ENCODE data around the gene WDR64. TPM values are rescaled to one million over a fixed set of nuclear protein-coding genes. Genes with fewer than 3 reads are reported as not detected.
A peak's percentile ranks its signal among the peaks of the same experiment; 100 is the strongest.

The WDR64 gene
- total and polyA plus RNA-seq, 2 of the 4 experiments (the other 2 are of a cell fraction) = not detected

DNA sequence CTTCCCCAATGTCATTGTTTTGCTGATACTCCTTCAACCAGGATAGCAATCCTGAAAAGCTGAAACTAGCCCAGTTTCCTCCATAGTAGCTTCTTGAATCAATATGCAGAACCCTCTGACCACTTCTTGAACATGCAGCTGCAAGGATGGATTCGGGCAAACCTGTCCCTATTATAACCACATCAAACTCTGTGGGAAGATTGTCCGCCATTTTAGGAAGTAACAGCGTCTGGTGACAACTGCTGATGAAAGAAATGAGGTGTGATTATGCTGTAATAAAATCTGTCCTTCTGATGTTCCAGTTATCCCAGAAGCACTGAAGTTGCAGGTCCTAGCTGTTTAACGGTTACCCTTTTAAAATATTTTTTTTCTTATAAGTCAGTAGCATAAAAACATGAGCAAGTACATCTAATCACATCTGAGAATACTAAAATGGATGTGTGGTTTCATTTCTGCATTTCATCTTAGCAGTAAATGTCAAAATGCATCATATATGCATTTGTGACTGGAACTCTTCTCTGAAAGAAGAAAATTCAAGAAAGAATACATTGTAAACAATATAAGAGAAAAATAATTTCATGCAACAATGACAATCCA, 16.4 kb upstream of the WDR64 start:
- Histone ChIP-seq H3K18ac (ENCODE audit: low read depth, low read length) (peak overlapping the region; percentile 35; the same call in 1 of the 2 replicates), H2AK9ac (replicated peaks; ENCODE audit: low read depth, low read length, poor library complexity) (no peak overlapping the region), H3K4me2 (ENCODE audit: low read depth, low read length) (no peak overlapping the region), H2BK120ac (ENCODE audit: low read depth, low read length) (no peak overlapping the region), H3K4ac (ENCODE audit: low read depth, low read length) (no peak overlapping the region), H4K91ac (ENCODE audit: insufficient read depth, low read depth, low read length) (no peak overlapping the region), H3K14ac (replicated peaks; ENCODE audit: low read depth, low read length) (no peak overlapping the region), H2AFZ (replicated peaks; ENCODE audit: low read length, poor library complexity) (no peak overlapping the region), H3K23ac (ENCODE audit: low read depth, low read length) (no peak overlapping the region), H3K9me1 (ENCODE audit: insufficient read depth, low read length) (peaks cover 8% of the 10 kb centered on the region), H3K9ac (ENCODE audit: low read depth, low read length) (no peak overlapping the region), H3K9me3 (ENCODE audit: control insufficient read depth, insufficient read depth, low read length) (no peaks in the 10 kb centered on the region), H2BK20ac (ENCODE audit: low read depth, low read length) (no peak overlapping the region), H4K8ac (ENCODE audit: low read depth in 2 of 2, low read length in 2 of 2) (no peak overlapping the region), H3K79me1 (ENCODE audit: low read depth in 1 of 2, low read length in 2 of 2) (peaks cover 15 to 35% of the 10 kb centered on the region in 2 experiments), H4K20me1 (ENCODE audit: insufficient read depth, low read length) (0 out of 2 replicates have a peak, but pooled peaks cover 6% of the 10 kb centered on the region), H4K5ac (ENCODE audit: low read depth, low read length) (peak overlapping the region; percentile 29; the same call in 1 of the 2 replicates), H2AK5ac (ENCODE audit: low read depth, low read length) (no peak overlapping the region), H2BK5ac (ENCODE audit: low read depth, low read length, poor library complexity, severe bottlenecking) (peak overlapping the region; percentile 36), H3K56ac (ENCODE audit: extremely low read depth, insufficient read depth, low read length) (no peak overlapping the region), H3K36me3 (ENCODE audit: control insufficient read depth, insufficient read depth, low read length) (peaks cover 3% of the 10 kb centered on the region; the same call in 1 of the 2 replicates), H3K27ac (ENCODE audit: insufficient read depth, low read length) (no peak overlapping the region; the same call in 1 of the 2 replicates), H3K4me1 (ENCODE audit: control insufficient read depth, insufficient read depth, low read length) (peaks cover 12% of the 10 kb centered on the region), H2BK15ac (ENCODE audit: low read depth, low read length) (no peak overlapping the region), H3K27me3 (ENCODE audit: control insufficient read depth, insufficient read depth, low read length) (no peaks in the 10 kb centered on the region), H3K4me3 (ENCODE audit: insufficient read depth, low read depth, low read length) (no peak overlapping the region)
- POLR2A ChIA-PET (ENCODE audit: unreplicated experiment) = interaction anchor here (0.5 kb wide), 1 partner anchor 203 kb away, joined by 3 read pairs; no protein-coding TSS in a partner anchor
- ATAC-seq (ENCODE audit: low read depth) = no peak
- intact Hi-C loops (cut with micrococcal nuclease) = loop anchor here (2.0 kb wide), 2 partner anchors 23 to 199 kb away; no protein-coding TSS in a partner anchor
- no peak for TF ChIP-seq CEBPB (IDR thresholded peaks at IDR 0.05; ENCODE audit: low read depth, low read length)
- no peak for TF ChIP-seq BHLHE40 (IDR thresholded peaks at IDR 0.05; ENCODE audit: low read depth, low read length)
- TF ChIP-seq CHD1 (IDR thresholded peaks at IDR 0.05; ENCODE audit: low read depth, low read length) = no peak
- TF ChIP-seq, protein P1, sequence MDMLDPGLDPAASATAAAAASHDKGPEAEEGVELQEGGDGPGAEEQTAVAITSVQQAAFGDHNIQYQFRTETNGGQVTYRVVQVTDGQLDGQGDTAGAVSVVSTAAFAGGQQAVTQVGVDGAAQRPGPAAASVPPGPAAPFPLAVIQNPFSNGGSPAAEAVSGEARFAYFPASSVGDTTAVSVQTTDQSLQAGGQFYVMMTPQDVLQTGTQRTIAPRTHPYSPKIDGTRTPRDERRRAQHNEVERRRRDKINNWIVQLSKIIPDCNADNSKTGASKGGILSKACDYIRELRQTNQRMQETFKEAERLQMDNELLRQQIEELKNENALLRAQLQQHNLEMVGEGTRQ (IDR thresholded peaks at IDR 0.05; ENCODE audit: low read depth, low read length) = no peak
- no peak for TF ChIP-seq RFX5 (IDR thresholded peaks at IDR 0.05; ENCODE audit: low read depth, low read length)
- TF ChIP-seq RAD21 (IDR thresholded peaks at IDR 0.05; ENCODE audit: low read length) = no peak
- TF ChIP-seq, protein P2, sequence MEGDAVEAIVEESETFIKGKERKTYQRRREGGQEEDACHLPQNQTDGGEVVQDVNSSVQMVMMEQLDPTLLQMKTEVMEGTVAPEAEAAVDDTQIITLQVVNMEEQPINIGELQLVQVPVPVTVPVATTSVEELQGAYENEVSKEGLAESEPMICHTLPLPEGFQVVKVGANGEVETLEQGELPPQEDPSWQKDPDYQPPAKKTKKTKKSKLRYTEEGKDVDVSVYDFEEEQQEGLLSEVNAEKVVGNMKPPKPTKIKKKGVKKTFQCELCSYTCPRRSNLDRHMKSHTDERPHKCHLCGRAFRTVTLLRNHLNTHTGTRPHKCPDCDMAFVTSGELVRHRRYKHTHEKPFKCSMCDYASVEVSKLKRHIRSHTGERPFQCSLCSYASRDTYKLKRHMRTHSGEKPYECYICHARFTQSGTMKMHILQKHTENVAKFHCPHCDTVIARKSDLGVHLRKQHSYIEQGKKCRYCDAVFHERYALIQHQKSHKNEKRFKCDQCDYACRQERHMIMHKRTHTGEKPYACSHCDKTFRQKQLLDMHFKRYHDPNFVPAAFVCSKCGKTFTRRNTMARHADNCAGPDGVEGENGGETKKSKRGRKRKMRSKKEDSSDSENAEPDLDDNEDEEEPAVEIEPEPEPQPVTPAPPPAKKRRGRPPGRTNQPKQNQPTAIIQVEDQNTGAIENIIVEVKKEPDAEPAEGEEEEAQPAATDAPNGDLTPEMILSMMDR (conservative IDR thresholded peaks at IDR 0.05; ENCODE audit: low read depth, low read length) = no peak
- no peak for TF ChIP-seq RCOR1 (IDR thresholded peaks at IDR 0.05; ENCODE audit: insufficient replicate concordance, low read length)
- no peak for TF ChIP-seq POLR2A (IDR thresholded peaks at IDR 0.05; ENCODE audit: low read depth, low read length)
- TF ChIP-seq MAFK (IDR thresholded peaks at IDR 0.05; ENCODE audit: low read depth, low read length) = no peak
- TF ChIP-seq, protein P3, sequence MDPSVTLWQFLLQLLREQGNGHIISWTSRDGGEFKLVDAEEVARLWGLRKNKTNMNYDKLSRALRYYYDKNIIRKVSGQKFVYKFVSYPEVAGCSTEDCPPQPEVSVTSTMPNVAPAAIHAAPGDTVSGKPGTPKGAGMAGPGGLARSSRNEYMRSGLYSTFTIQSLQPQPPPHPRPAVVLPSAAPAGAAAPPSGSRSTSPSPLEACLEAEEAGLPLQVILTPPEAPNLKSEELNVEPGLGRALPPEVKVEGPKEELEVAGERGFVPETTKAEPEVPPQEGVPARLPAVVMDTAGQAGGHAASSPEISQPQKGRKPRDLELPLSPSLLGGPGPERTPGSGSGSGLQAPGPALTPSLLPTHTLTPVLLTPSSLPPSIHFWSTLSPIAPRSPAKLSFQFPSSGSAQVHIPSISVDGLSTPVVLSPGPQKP (IDR thresholded peaks at IDR 0.05; ENCODE audit: borderline replicate concordance, low read depth, low read length) = no peak
- TF ChIP-seq SMC3 (IDR thresholded peaks at IDR 0.05; ENCODE audit: low read depth, low read length) = no peak
- TF ChIP-seq MXI1 (IDR thresholded peaks at IDR 0.05; ENCODE audit: borderline replicate concordance, low read depth, low read length) = no peak
- no peak for TF ChIP-seq MAZ (IDR thresholded peaks at IDR 0.05; ENCODE audit: borderline replicate concordance, low read depth, low read length)
- dilution Hi-C loops (cut with HindIII; ENCODE audit: low sequenced_read_pairs, unreplicated experiment) = no loop called here
- BruUV-seq (replicated peaks) = no TSS peak
- no peak for DNase-seq
- in situ Hi-C loops (cut with MboI; ENCODE audit: low sequenced_read_pairs) = no loop called here
- WGBS, 2 experiments (ENCODE audit: extremely low coverage in 2 of 2, insufficient read length in 1 of 2) = no CpG with 5 or more reads among the region's 4 CpGs
- CTCF ChIA-PET = interaction anchor here (0.6 to 1.7 kb wide), 2 partner anchors 8 to 24 kb away, joined by 3 to 5 read pairs; no protein-coding TSS in a partner anchor
